PC-3 (cell line): Measurements from ENCODE around the gene ST6GAL1.

Experiments used
- EZH2 ChIP-seq: fragments of 300-600 bp; sonication (generic); IDR thresholded peaks from one replicate; pipeline ENCODE4 v1.6.1; 2017; ENCODE audit warnings: antibody characterized with exemption, mild to moderate bottlenecking, low read length; ENCODE audit not compliant: unreplicated experiment
- TF ChIP-seq, protein P1 (sequence below): fragments of 300-600 bp; sonication (generic); conservative IDR thresholded peaks from 2 replicates; pipeline ENCODE4 v1.5.1; 2017; ENCODE audit warnings: antibody characterized with exemption, low read depth, mild to moderate bottlenecking, low read length

- TF ChIP-seq, protein P1, sequence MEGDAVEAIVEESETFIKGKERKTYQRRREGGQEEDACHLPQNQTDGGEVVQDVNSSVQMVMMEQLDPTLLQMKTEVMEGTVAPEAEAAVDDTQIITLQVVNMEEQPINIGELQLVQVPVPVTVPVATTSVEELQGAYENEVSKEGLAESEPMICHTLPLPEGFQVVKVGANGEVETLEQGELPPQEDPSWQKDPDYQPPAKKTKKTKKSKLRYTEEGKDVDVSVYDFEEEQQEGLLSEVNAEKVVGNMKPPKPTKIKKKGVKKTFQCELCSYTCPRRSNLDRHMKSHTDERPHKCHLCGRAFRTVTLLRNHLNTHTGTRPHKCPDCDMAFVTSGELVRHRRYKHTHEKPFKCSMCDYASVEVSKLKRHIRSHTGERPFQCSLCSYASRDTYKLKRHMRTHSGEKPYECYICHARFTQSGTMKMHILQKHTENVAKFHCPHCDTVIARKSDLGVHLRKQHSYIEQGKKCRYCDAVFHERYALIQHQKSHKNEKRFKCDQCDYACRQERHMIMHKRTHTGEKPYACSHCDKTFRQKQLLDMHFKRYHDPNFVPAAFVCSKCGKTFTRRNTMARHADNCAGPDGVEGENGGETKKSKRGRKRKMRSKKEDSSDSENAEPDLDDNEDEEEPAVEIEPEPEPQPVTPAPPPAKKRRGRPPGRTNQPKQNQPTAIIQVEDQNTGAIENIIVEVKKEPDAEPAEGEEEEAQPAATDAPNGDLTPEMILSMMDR: no peak
- no peak for TF ChIP-seq EZH2
Measured at GRCh38 chr3:186882150-186882524, 48.2 kb upstream of the ST6GAL1 start.
